ENCODE data around the gene CTH.
"Not testable (repeated sequence)": the region's sequence is repeated elsewhere in the genome, so short reads cannot be mapped to it uniquely, and the experiment has no call there.

CTH gene

GRCh38 chr1:70465911-70466310 lies 54.8 kb downstream of the CTH start:
- Histone ChIP-seq H3K4me2 (ENCODE audit: low read length) (no peak overlapping the region), H3K9me2 (replicated peaks; ENCODE audit: control insufficient read depth, low read length) (no peaks in the 10 kb centered on the region), H3K4me3 (ENCODE audit: low read length) (no peak overlapping the region), H3K79me2 (ENCODE audit: control insufficient read depth, low read length) (no peaks in the 10 kb centered on the region), H3F3A (ENCODE audit: control insufficient read depth, insufficient read depth) (no peaks in the 10 kb centered on the region), H4K20me1 (ENCODE audit: control insufficient read depth, insufficient read depth, low read depth, low read length) (no peaks in the 10 kb centered on the region), H3K36me3 (ENCODE audit: control insufficient read depth, low read length) (no peaks in the 10 kb centered on the region), H3K27me3 (ENCODE audit: control insufficient read depth, low read length) (peaks cover 8% of the 10 kb centered on the region; the same call in 1 of the 2 replicates), H3K27ac (ENCODE audit: low read depth, low read length) (no peak overlapping the region), H3K9me3 (ENCODE audit: control insufficient read depth, insufficient read depth, low read length) (no peaks in the 10 kb centered on the region), H3K4me1 (ENCODE audit: control insufficient read depth, low read length) (no peaks in the 10 kb centered on the region)
- no peak for TF ChIP-seq EZH2phosphoT487 (IDR thresholded peaks at IDR 0.05; ENCODE audit: borderline replicate concordance, low read length)
- TF ChIP-seq CTCF (IDR thresholded peaks at IDR 0.05; ENCODE audit: low read depth, low read length, poor library complexity, severe bottlenecking) = no peak

GRCh38 chr1:70467531-70467930 lies 56.5 kb downstream of the CTH start:
- H4K20me1 ChIP-seq (ENCODE audit: control insufficient read depth, insufficient read depth, low read depth, low read length) = no peaks in the 10 kb centered on the region
- H3K9me3 ChIP-seq (ENCODE audit: control insufficient read depth, insufficient read depth, low read length) = no peaks in the 10 kb centered on the region
- TF ChIP-seq EZH2phosphoT487 (IDR thresholded peaks at IDR 0.05; ENCODE audit: borderline replicate concordance, low read length) = no peak
- TF ChIP-seq CTCF (IDR thresholded peaks at IDR 0.05; ENCODE audit: low read depth, low read length, poor library complexity, severe bottlenecking) = no peak
- no peaks in the 10 kb centered on the region for H3K36me3 ChIP-seq (ENCODE audit: control insufficient read depth, low read length)
- H3K4me2 ChIP-seq (ENCODE audit: low read length) = no peak overlapping the region
- H3K79me2 ChIP-seq (ENCODE audit: control insufficient read depth, low read length) = no peaks in the 10 kb centered on the region
- H3K27me3 ChIP-seq (ENCODE audit: control insufficient read depth, low read length) = peaks cover 8% of the 10 kb centered on the region; the same call in 1 of the 2 replicates
- H3K4me1 ChIP-seq (ENCODE audit: control insufficient read depth, low read length) = no peaks in the 10 kb centered on the region
- no peak overlapping the region for H3K4me3 ChIP-seq (ENCODE audit: low read length)
- H3K27ac ChIP-seq (ENCODE audit: low read depth, low read length) = no peak overlapping the region
- H3F3A ChIP-seq (ENCODE audit: control insufficient read depth, insufficient read depth) = no peaks in the 10 kb centered on the region
- no peaks in the 10 kb centered on the region for H3K9me2 ChIP-seq (replicated peaks; ENCODE audit: control insufficient read depth, low read length)

GRCh38 chr1:70468180-70468579 lies 57.1 kb downstream of the CTH start:
- no peaks in the 10 kb centered on the region for H3F3A ChIP-seq (ENCODE audit: control insufficient read depth, insufficient read depth)
- no peak overlapping the region for H3K4me2 ChIP-seq (ENCODE audit: low read length)
- no peaks in the 10 kb centered on the region for H3K79me2 ChIP-seq (ENCODE audit: control insufficient read depth, low read length)
- peaks cover 8% of the 10 kb centered on the region; the same call in 1 of the 2 replicates for H3K27me3 ChIP-seq (ENCODE audit: control insufficient read depth, low read length)
- H3K4me1 ChIP-seq (ENCODE audit: control insufficient read depth, low read length) = no peaks in the 10 kb centered on the region
- no peaks in the 10 kb centered on the region for H4K20me1 ChIP-seq (ENCODE audit: control insufficient read depth, insufficient read depth, low read depth, low read length)
- H3K9me2 ChIP-seq (replicated peaks; ENCODE audit: control insufficient read depth, low read length) = no peaks in the 10 kb centered on the region
- H3K27ac ChIP-seq (ENCODE audit: low read depth, low read length) = no peak overlapping the region
- no peak overlapping the region for H3K4me3 ChIP-seq (ENCODE audit: low read length)
- H3K36me3 ChIP-seq (ENCODE audit: control insufficient read depth, low read length) = no peaks in the 10 kb centered on the region
- TF ChIP-seq EZH2phosphoT487 (IDR thresholded peaks at IDR 0.05; ENCODE audit: borderline replicate concordance, low read length) (no peak), CTCF (IDR thresholded peaks at IDR 0.05; ENCODE audit: low read depth, low read length, poor library complexity, severe bottlenecking) (no peak)
- H3K9me3 ChIP-seq (ENCODE audit: control insufficient read depth, insufficient read depth, low read length) = no peaks in the 10 kb centered on the region

GRCh38 chr1:70469184-70469583 lies 58.1 kb downstream of the CTH start:
- not testable (repeated sequence) for H3F3A ChIP-seq (ENCODE audit: control insufficient read depth, insufficient read depth); H3K9me2 ChIP-seq (replicated peaks; ENCODE audit: control insufficient read depth, low read length); H3K27ac ChIP-seq (ENCODE audit: low read depth, low read length); H3K4me2 ChIP-seq (ENCODE audit: low read length); H3K4me1 ChIP-seq (ENCODE audit: control insufficient read depth, low read length); H3K4me3 ChIP-seq (ENCODE audit: low read length); H3K9me3 ChIP-seq (ENCODE audit: control insufficient read depth, insufficient read depth, low read length); H3K36me3 ChIP-seq (ENCODE audit: control insufficient read depth, low read length); H3K79me2 ChIP-seq (ENCODE audit: control insufficient read depth, low read length); H3K27me3 ChIP-seq (ENCODE audit: control insufficient read depth, low read length); H4K20me1 ChIP-seq (ENCODE audit: control insufficient read depth, insufficient read depth, low read depth, low read length)

Data from DOHH2 (cell line).